ENCODE data around the gene GNAT1. TPM values are rescaled to one million over a fixed set of nuclear protein-coding genes. Genes with fewer than 3 reads are reported as not detected.
A peak's percentile ranks its signal among the peaks of the same experiment; 100 is the strongest.

The GNAT1 gene
- total RNA-seq, 1 experiment from 2014 or later, result not detected

- peak; percentile 85 for DNase-seq (ENCODE audit: unreplicated experiment)
Measured at GRCh38 chr3:50167069-50167840, 24.2 kb upstream of the GNAT1 start.

DNA sequence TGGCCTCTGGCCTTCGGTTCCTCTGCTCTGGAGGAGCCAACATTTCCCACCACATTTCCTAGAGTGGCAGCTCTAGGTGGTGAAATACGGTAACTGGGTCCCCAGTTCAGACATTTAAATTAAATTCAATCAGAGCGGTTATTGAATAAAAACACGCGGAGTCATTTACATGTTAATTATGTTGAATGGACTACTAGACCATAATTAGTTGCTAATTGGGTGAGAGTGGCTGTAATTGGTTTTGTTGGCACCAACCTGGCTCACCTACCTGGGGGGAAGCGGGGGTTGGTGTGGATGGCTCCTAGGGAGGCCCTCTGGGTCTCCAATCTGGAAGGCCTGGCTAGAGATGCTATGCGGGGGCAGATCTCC is 23.6 kb upstream of the GNAT1 start:
- Mint-ChIP-seq H3K36me3 (ENCODE audit: insufficient read depth, unreplicated experiment) (peaks cover 18% of the 10 kb centered on the region), H3K27ac (ENCODE audit: low read depth, unreplicated experiment) (peak overlapping the region; percentile 70), H3K4me1 (ENCODE audit: insufficient read depth, unreplicated experiment) (peaks cover 64% of the 10 kb centered on the region), H3K27me3 (ENCODE audit: insufficient read depth, unreplicated experiment) (no peaks in the 10 kb centered on the region), H3K9me3 (ENCODE audit: unreplicated experiment) (no peaks in the 10 kb centered on the region), H3K4me3 (ENCODE audit: unreplicated experiment) (peak overlapping the region; percentile 39)
- DNase-seq (ENCODE audit: unreplicated experiment), result no peak
- ChIA-PET POLR2A (interaction anchor here (1.4 to 2.3 kb wide), 3 partner anchors 10 to 17 kb away, joined by 5 to 15 read pairs (median 12); no protein-coding TSS in a partner anchor), CTCF (interaction anchor here (0.9 to 1.0 kb wide), 2 partner anchors 23 to 107 kb away, joined by 3 read pairs; no protein-coding TSS in a partner anchor)
- TSS peak; percentile 60 for BruUV-seq (replicated peaks)
- TF ChIP-seq CTCF (IDR thresholded peaks at IDR 0.05; ENCODE audit: unreplicated experiment), result no peak
- intact Hi-C loops (cut with micrococcal nuclease), result no loop called here

More at GRCh38 chr3:50167069-50167840, 24.2 kb upstream of the GNAT1 start:
- no TSS peak for BruUV-seq (replicated peaks)
- intact Hi-C loops (cut with micrococcal nuclease), result no loop called here
- Mint-ChIP-seq H3K27me3 (ENCODE audit: insufficient read depth, unreplicated experiment) (no peaks in the 10 kb centered on the region), H3K36me3 (ENCODE audit: insufficient read depth, unreplicated experiment) (peaks cover 20% of the 10 kb centered on the region), H3K9me3 (ENCODE audit: unreplicated experiment) (no peaks in the 10 kb centered on the region), H3K4me3 (ENCODE audit: unreplicated experiment) (peak overlapping the region; percentile 39), H3K27ac (ENCODE audit: low read depth, unreplicated experiment) (peak overlapping the region; percentile 70), H3K4me1 (ENCODE audit: insufficient read depth, unreplicated experiment) (peaks cover 70% of the 10 kb centered on the region)
- POLR2A ChIA-PET, result interaction anchor here (1.4 to 2.3 kb wide), 3 partner anchors 10 to 16 kb away, joined by 5 to 15 read pairs (median 12); no protein-coding TSS in a partner anchor
- CTCF ChIA-PET, result interaction anchor here (0.9 to 1.0 kb wide), 2 partner anchors 23 to 107 kb away, joined by 3 read pairs; no protein-coding TSS in a partner anchor
- no peak for TF ChIP-seq CTCF (IDR thresholded peaks at IDR 0.05; ENCODE audit: unreplicated experiment)

GRCh38 chr3:50168388-50168787 is 23.0 kb upstream of the GNAT1 start:
- peaks cover 59% of the 10 kb centered on the region for H3K4me1 Mint-ChIP-seq (ENCODE audit: insufficient read depth, unreplicated experiment)
- no peak for DNase-seq (ENCODE audit: unreplicated experiment)
- H3K36me3 Mint-ChIP-seq (ENCODE audit: insufficient read depth, unreplicated experiment), result peaks cover 12% of the 10 kb centered on the region
- peak overlapping the region; percentile 39 for H3K4me3 Mint-ChIP-seq (ENCODE audit: unreplicated experiment)
- H3K27ac Mint-ChIP-seq (ENCODE audit: low read depth, unreplicated experiment), result peak overlapping the region; percentile 49
- ChIA-PET POLR2A (interaction anchor here (2.2 to 2.3 kb wide), 2 partner anchors 11 to 17 kb away, joined by 12 to 15 read pairs; no protein-coding TSS in a partner anchor), CTCF (interaction anchor here (0.9 kb wide), 1 partner anchor 59 kb away, joined by 4 read pairs; no protein-coding TSS in a partner anchor)
- no peaks in the 10 kb centered on the region for H3K27me3 Mint-ChIP-seq (ENCODE audit: insufficient read depth, unreplicated experiment)
- H3K9me3 Mint-ChIP-seq (ENCODE audit: unreplicated experiment), result no peaks in the 10 kb centered on the region
- intact Hi-C loops (cut with micrococcal nuclease), result no loop called here
- BruUV-seq (replicated peaks), result no TSS peak
- TF ChIP-seq CTCF (IDR thresholded peaks at IDR 0.05; ENCODE audit: unreplicated experiment), result no peak

- DNase-seq (ENCODE audit: unreplicated experiment), result no peak
- Mint-ChIP-seq H3K4me3 (ENCODE audit: unreplicated experiment) (no peak overlapping the region), H3K36me3 (ENCODE audit: insufficient read depth, unreplicated experiment) (peaks cover 11% of the 10 kb centered on the region), H3K4me1 (ENCODE audit: insufficient read depth, unreplicated experiment) (peaks cover 58% of the 10 kb centered on the region), H3K9me3 (ENCODE audit: unreplicated experiment) (no peaks in the 10 kb centered on the region), H3K27ac (ENCODE audit: low read depth, unreplicated experiment) (peak overlapping the region; percentile 49), H3K27me3 (ENCODE audit: insufficient read depth, unreplicated experiment) (no peaks in the 10 kb centered on the region)
- ChIA-PET POLR2A (interaction anchor here (2.2 to 2.3 kb wide), 2 partner anchors 11 to 18 kb away, joined by 12 to 15 read pairs; no protein-coding TSS in a partner anchor), CTCF (interaction anchor here (0.9 to 1.7 kb wide), 2 partner anchors 21 to 58 kb away, joined by 3 to 4 read pairs; no protein-coding TSS in a partner anchor)
- BruUV-seq (replicated peaks), result no TSS peak
- no peak for TF ChIP-seq CTCF (IDR thresholded peaks at IDR 0.05; ENCODE audit: unreplicated experiment)
- intact Hi-C loops (cut with micrococcal nuclease), result no loop called here
Measured at GRCh38 chr3:50168791-50169190, 22.6 kb upstream of the GNAT1 start.
